OCI-LY3 (cell line): ENCODE data around the gene GUF1.

ENCODE experiments used
- H2AFZ ChIP-seq: fragments of 200-600, 300-600 bp; shearing (Covaris generic); 2 replicates; pipeline ENCODE4 v1.6.0; 2014; ENCODE audit warnings: antibody characterized with exemption, low read depth, low read length
- H3K27ac ChIP-seq: fragments of 200-600, 300-600 bp; sonication (generic); 2 replicates; pipeline ENCODE4 v1.5.1; 2014; ENCODE audit warnings: mild to moderate bottlenecking, low read length, moderate library complexity, mixed read lengths
- H3K27me3 ChIP-seq: fragments of 200-600, 300-600 bp; sonication (generic); 2 replicates; pipeline ENCODE4 v1.6.1; 2014; ENCODE audit warnings: low read depth, low read length, mixed read lengths
- H3K36me3 ChIP-seq: fragments of 200-600, 300-600 bp; sonication (generic); replicated peaks from 2 replicates; pipeline ENCODE3; 2014; ENCODE audit warnings: low read depth, low read length, mixed read lengths
- H3K4me1 ChIP-seq: fragments of 300-600, 200-600 bp; sonication (generic); 2 replicates; pipeline ENCODE4 v1.6.1; 2014; ENCODE audit warnings: low read length, mixed read lengths
- H3K4me2 ChIP-seq: fragments of 200-600, 300-600 bp; sonication (generic); 2 replicates; pipeline ENCODE4 v1.6.1; 2014; ENCODE audit warnings: low read length, mixed read lengths
- H3K4me3 ChIP-seq: fragments of 300-600, 200-600 bp; sonication (generic); 2 replicates; pipeline ENCODE4 v1.5.1; 2014; ENCODE audit warnings: antibody characterized with exemption, mild to moderate bottlenecking, low read length, moderate library complexity
- H3K79me2 ChIP-seq: fragments of 300-600, 200-600 bp; shearing (Covaris generic); 2 replicates; pipeline ENCODE4 v1.6.1; 2014; ENCODE audit warnings: mild to moderate bottlenecking, low read length, mixed read lengths
- H3K9ac ChIP-seq: fragments of 300-600, 200-600 bp; shearing (Covaris generic); 2 replicates; pipeline ENCODE4 v1.6.0; 2014; ENCODE audit warnings: mild to moderate bottlenecking, low read length, moderate library complexity
- H3K9me3 ChIP-seq: fragments of 200-600, 300-600 bp; shearing (Covaris generic); 2 replicates; pipeline ENCODE4 v1.6.1; 2014; ENCODE audit warnings: low read length, mixed read lengths; ENCODE audit not compliant: insufficient read depth
- H4K20me1 ChIP-seq: fragments of 200-600, 300-600 bp; sonication (generic); 2 replicates; pipeline ENCODE4 v1.6.1; 2016; ENCODE audit warnings: low read length, mixed read lengths; ENCODE audit not compliant: insufficient read depth
- EZH2phosphoT487 ChIP-seq: fragments of 200-600 bp; shearing (Covaris generic); IDR thresholded peaks from 2 replicates; pipeline ENCODE4 v1.6.1; 2018; ENCODE audit warnings: antibody characterized with exemption, mixed run types, low read depth
- TF ChIP-seq, protein P1 (sequence below): fragments of 200-600, 300-600 bp; sonication (generic); IDR thresholded peaks from 2 replicates; pipeline ENCODE4 v1.5.1; 2014; ENCODE audit warnings: antibody characterized with exemption, low read length, low read depth

The GUF1 gene

DNA sequence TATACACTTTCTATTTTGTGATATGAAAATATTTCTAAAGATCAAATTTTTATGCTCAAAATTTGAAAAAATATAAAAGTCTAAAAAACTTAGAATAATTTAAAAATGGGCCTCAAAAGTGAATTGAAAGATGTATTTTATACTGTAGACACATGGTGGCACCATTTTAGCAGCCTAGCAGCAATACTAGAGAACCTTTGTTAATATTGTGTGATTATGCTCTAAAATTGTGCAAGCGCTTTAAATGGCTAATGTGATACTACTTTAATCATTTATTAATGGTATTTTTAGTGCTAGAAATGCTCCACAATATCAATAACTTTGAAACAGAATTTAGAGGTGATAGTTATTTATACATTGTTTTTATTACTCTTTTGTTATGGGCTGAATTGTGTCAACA, 3.7 kb upstream of the GUF1 start:
- Histone ChIP-seq H3K36me3 (no peaks in the 10 kb centered on the region), H3K27ac (no peak overlapping the region), H3K9ac (no peak overlapping the region), H2AFZ (no peak overlapping the region), H3K27me3 (no peaks in the 10 kb centered on the region), H4K20me1 (no peaks in the 10 kb centered on the region), H3K9me3 (no peaks in the 10 kb centered on the region), H3K4me2 (no peak overlapping the region), H3K4me3 (no peak overlapping the region), H3K79me2 (peaks cover 20% of the 10 kb centered on the region), H3K4me1 (peaks cover 5% of the 10 kb centered on the region)
- TF ChIP-seq, protein P1, sequence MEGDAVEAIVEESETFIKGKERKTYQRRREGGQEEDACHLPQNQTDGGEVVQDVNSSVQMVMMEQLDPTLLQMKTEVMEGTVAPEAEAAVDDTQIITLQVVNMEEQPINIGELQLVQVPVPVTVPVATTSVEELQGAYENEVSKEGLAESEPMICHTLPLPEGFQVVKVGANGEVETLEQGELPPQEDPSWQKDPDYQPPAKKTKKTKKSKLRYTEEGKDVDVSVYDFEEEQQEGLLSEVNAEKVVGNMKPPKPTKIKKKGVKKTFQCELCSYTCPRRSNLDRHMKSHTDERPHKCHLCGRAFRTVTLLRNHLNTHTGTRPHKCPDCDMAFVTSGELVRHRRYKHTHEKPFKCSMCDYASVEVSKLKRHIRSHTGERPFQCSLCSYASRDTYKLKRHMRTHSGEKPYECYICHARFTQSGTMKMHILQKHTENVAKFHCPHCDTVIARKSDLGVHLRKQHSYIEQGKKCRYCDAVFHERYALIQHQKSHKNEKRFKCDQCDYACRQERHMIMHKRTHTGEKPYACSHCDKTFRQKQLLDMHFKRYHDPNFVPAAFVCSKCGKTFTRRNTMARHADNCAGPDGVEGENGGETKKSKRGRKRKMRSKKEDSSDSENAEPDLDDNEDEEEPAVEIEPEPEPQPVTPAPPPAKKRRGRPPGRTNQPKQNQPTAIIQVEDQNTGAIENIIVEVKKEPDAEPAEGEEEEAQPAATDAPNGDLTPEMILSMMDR = peak; percentile 34
- TF ChIP-seq EZH2phosphoT487 = no peak

DNA sequence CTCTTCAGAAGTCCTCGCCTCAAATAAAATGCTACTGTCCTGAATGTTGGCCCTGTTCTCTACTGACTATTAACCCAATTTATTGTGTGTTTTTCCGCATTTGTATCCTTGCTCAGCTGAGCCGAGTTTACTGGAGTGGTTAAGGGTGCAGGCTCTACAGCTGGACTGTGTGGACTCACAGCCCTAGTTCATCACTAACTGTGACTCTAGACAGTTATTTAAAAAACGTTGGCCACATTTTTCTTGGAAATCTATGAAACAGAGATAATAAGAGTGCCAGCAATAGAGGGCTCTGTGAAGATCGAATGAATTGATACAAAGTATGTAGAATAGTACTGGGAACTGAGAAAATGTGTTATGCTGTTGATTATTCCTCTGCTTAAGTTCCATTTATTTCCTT, 2.9 kb upstream of the GUF1 start:
- H3K4me1 ChIP-seq = peaks cover 11% of the 10 kb centered on the region
- TF ChIP-seq, protein P1 = no peak
- TF ChIP-seq EZH2phosphoT487 = no peak
- no peak overlapping the region for H3K4me2 ChIP-seq
- no peak overlapping the region for H3K27ac ChIP-seq
- H3K36me3 ChIP-seq = no peaks in the 10 kb centered on the region
- no peak overlapping the region for H3K9ac ChIP-seq
- H2AFZ ChIP-seq = no peak overlapping the region
- no peaks in the 10 kb centered on the region for H4K20me1 ChIP-seq
- H3K4me3 ChIP-seq = no peak overlapping the region
- H3K27me3 ChIP-seq = no peaks in the 10 kb centered on the region
- no peaks in the 10 kb centered on the region for H3K9me3 ChIP-seq
- H3K79me2 ChIP-seq = peaks cover 29% of the 10 kb centered on the region

DNA sequence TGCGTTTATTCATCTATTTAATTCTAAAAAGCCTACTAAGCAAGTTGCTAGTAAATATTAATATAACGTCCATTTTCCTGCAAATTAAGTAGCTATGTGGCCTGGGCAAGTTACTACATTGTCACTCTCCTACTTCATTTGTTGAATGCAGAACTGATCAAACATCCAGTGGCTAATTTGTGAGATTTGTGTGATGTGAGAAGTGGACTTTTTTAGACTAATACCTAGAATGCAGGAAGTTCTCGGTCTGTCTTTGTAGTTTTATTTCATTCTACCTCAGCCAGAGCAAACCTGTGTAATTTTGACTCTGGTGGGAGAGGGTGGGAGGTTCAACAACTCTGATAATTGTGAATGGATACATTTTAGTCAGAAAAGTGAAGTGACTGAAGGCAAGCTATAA, 840 bp downstream of the GUF1 start:
- H2AFZ ChIP-seq = no peak overlapping the region
- peak overlapping the region; percentile 92 for H3K4me3 ChIP-seq
- H3K79me2 ChIP-seq = peaks cover 48% of the 10 kb centered on the region
- peak overlapping the region; percentile 82 for H3K4me2 ChIP-seq
- H3K4me1 ChIP-seq = peaks cover 18% of the 10 kb centered on the region
- no peaks in the 10 kb centered on the region for H3K27me3 ChIP-seq
- no peak for TF ChIP-seq EZH2phosphoT487
- TF ChIP-seq, protein P1 = no peak
- H3K36me3 ChIP-seq = peaks cover 20% of the 10 kb centered on the region
- H3K9ac ChIP-seq = peak overlapping the region; percentile 95
- no peaks in the 10 kb centered on the region for H3K9me3 ChIP-seq
- H4K20me1 ChIP-seq = no peaks in the 10 kb centered on the region
- peak overlapping the region; percentile 73 for H3K27ac ChIP-seq

DNA sequence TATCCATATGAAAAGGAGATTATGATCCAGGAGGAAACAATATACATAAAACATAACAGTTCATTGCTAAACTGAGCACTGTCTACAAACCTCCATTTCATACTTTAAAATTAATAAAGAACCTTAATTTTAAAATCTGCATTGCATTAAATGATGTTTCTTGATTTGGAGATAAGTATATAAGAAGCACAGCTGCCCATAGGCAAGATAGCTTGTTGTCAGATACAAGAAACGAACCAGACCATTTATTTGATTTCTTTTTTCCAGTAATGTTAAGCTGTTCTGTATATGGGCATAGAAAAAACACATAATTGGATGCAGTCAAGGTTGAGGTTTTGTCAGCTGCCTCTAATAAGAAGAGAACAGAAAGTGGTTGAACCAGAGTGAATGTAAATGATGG, 6.4 kb downstream of the GUF1 start:
- Histone ChIP-seq H3K79me2 (peaks cover 26% of the 10 kb centered on the region), H3K4me3 (no peak overlapping the region), H2AFZ (no peak overlapping the region), H3K27me3 (no peaks in the 10 kb centered on the region), H3K4me2 (no peak overlapping the region), H4K20me1 (no peaks in the 10 kb centered on the region), H3K9me3 (no peaks in the 10 kb centered on the region), H3K36me3 (peaks cover 56% of the 10 kb centered on the region), H3K4me1 (peaks cover 13% of the 10 kb centered on the region; the same call in 1 of the 2 replicates), H3K9ac (no peak overlapping the region), H3K27ac (no peak overlapping the region)
- TF ChIP-seq EZH2phosphoT487 = no peak

DNA sequence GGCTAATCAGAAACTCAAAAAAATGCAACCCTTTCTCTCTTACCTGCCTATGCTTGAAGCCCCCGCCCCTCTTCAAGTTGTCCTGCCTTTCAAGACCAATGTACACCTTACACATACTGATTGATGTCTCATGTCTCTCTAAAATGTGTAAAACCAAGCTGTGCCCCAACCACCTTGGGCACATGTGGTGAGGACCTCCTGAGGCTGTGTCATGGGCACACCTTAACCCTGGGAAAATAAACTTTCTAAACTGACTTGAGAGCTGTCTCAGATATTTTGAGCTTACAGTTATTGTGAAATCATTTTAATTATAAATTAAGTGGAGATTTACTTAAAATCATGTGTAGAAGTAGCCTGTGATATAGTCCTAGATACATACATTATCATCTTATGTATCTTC, 22.2 kb downstream of the GUF1 start:
- Histone ChIP-seq H4K20me1 (no peaks in the 10 kb centered on the region), H3K36me3 (peaks cover 63% of the 10 kb centered on the region), H2AFZ (no peak overlapping the region), H3K4me2 (no peak overlapping the region), H3K4me1 (no peaks in the 10 kb centered on the region), H3K27ac (no peak overlapping the region), H3K9me3 (no peaks in the 10 kb centered on the region), H3K79me2 (0 out of 2 replicates have a peak, but pooled peaks cover 4% of the 10 kb centered on the region), H3K9ac (no peak overlapping the region), H3K27me3 (no peaks in the 10 kb centered on the region), H3K4me3 (no peak overlapping the region)
- TF ChIP-seq EZH2phosphoT487 = no peak
- TF ChIP-seq, protein P1 = no peak
